Activated naive CD8-positive, alpha-beta T cell treated with anti-CD3 and anti-CD28 coated beads for 36 hours (primary cell): ENCODE results near the gene ANP32E. TPM values are rescaled to one million over a fixed set of nuclear protein-coding genes. Genes with fewer than 3 reads are reported as not detected.

Experiments
- DNase-seq: peaks from one replicate; pipeline ENCODE4 v3.0.0; 2021
- H3K27ac Mint-ChIP-seq: one replicate; pipeline ENCODE4 v1.8.0; 2022; ENCODE audit warnings: mild to moderate bottlenecking, moderate library complexity, mixed read lengths
- H3K27me3 Mint-ChIP-seq: one replicate; pipeline ENCODE4 v1.8.0; 2022; ENCODE audit warnings: mild to moderate bottlenecking, mixed read lengths
- H3K36me3 Mint-ChIP-seq: one replicate; pipeline ENCODE4 v1.8.0; 2021; ENCODE audit warnings: mild to moderate bottlenecking, mixed read lengths
- H3K4me1 Mint-ChIP-seq: one replicate; pipeline ENCODE4 v1.8.0; 2021; ENCODE audit warnings: mixed read lengths
- H3K4me3 Mint-ChIP-seq: one replicate; pipeline ENCODE4 v1.8.0; 2022; ENCODE audit warnings: mild to moderate bottlenecking, moderate library complexity, mixed read lengths
- H3K9me3 Mint-ChIP-seq: one replicate; pipeline ENCODE4 v1.8.0; 2022; ENCODE audit warnings: mixed read lengths
- total RNA-seq, 2 experiments: library from RNA; stranded (reverse); gene quantifications; one replicate each; pipeline ENCODE4 v1.2.3, GENCODE V29; 2021

Gene ANP32E
- total RNA-seq: 100 to 1,000 TPM; 176 to 191 TPM

GRCh38 chr1:150235852-150236613 is at the start of gene ANP32E:
Gene ANP32E (minus strand): TSS chr1:150236112. CDS start chr1:150235786, 326 bp downstream.
- peak; percentile 91 for DNase-seq
- Mint-ChIP-seq H3K9me3 (no peaks in the 10 kb centered on the region), H3K4me3 (no peak within 1 kb of the TSS), H3K4me1 (peaks cover 16% of the 10 kb centered on the region), H3K36me3 (peaks cover 17% of the 10 kb centered on the region), H3K27ac (no peak within 1 kb of the TSS), H3K27me3 (peaks cover 9% of the 10 kb centered on the region)

GRCh38 chr1:150283260-150283659 is 47.3 kb upstream of the ANP32E start:
- H3K9me3 Mint-ChIP-seq: no peaks in the 10 kb centered on the region
- peaks cover 7% of the 10 kb centered on the region for H3K36me3 Mint-ChIP-seq
- no peak for DNase-seq
- peaks cover 4% of the 10 kb centered on the region for H3K27me3 Mint-ChIP-seq
- H3K4me3 Mint-ChIP-seq: peak overlapping the region; percentile 29
- H3K4me1 Mint-ChIP-seq: peaks cover 27% of the 10 kb centered on the region
- no peak overlapping the region for H3K27ac Mint-ChIP-seq

GRCh38 chr1:150282558-150282958 is 46.6 kb upstream of the ANP32E start:
- Mint-ChIP-seq H3K9me3 (no peaks in the 10 kb centered on the region), H3K4me3 (peak overlapping the region; percentile 71), H3K4me1 (peaks cover 27% of the 10 kb centered on the region), H3K27me3 (peaks cover 4% of the 10 kb centered on the region), H3K27ac (peak overlapping the region; percentile 44), H3K36me3 (peaks cover 7% of the 10 kb centered on the region)
- DNase-seq: no peak

GRCh38 chr1:150281758-150282557 is 46.0 kb upstream of the ANP32E start, which contains the start of gene CIART:
Gene CIART (plus strand): TSS chr1:150282554. CDS start chr1:150283268, 714 bp downstream.
- peak within 1 kb of the TSS; percentile 71 for H3K4me3 Mint-ChIP-seq
- peaks cover 4% of the 10 kb centered on the region for H3K27me3 Mint-ChIP-seq
- peaks cover 7% of the 10 kb centered on the region for H3K36me3 Mint-ChIP-seq
- H3K27ac Mint-ChIP-seq: peak within 1 kb of the TSS; percentile 44
- no peaks in the 10 kb centered on the region for H3K9me3 Mint-ChIP-seq
- peaks cover 27% of the 10 kb centered on the region for H3K4me1 Mint-ChIP-seq
- peak; percentile 68 for DNase-seq

GRCh38 chr1:150281221-150281757 is 45.4 kb upstream of the ANP32E start:
- Mint-ChIP-seq H3K27me3 (peaks cover 4% of the 10 kb centered on the region), H3K9me3 (no peaks in the 10 kb centered on the region), H3K4me1 (peaks cover 27% of the 10 kb centered on the region), H3K4me3 (peak overlapping the region; percentile 71), H3K36me3 (peaks cover 7% of the 10 kb centered on the region), H3K27ac (peak overlapping the region; percentile 44)
- peak; percentile 58 for DNase-seq

GRCh38 chr1:150280138-150280707 is 44.3 kb upstream of the ANP32E start:
- peaks cover 4% of the 10 kb centered on the region for H3K27me3 Mint-ChIP-seq
- H3K36me3 Mint-ChIP-seq: peaks cover 7% of the 10 kb centered on the region
- H3K9me3 Mint-ChIP-seq: no peaks in the 10 kb centered on the region
- DNase-seq: no peak
- H3K4me3 Mint-ChIP-seq: no peak overlapping the region
- no peak overlapping the region for H3K27ac Mint-ChIP-seq
- peaks cover 27% of the 10 kb centered on the region for H3K4me1 Mint-ChIP-seq

- Mint-ChIP-seq H3K9me3 (no peaks in the 10 kb centered on the region), H3K36me3 (peaks cover 1% of the 10 kb centered on the region), H3K27ac (no peak overlapping the region), H3K4me3 (no peak overlapping the region), H3K27me3 (no peaks in the 10 kb centered on the region), H3K4me1 (peaks cover 5% of the 10 kb centered on the region)
- no peak for DNase-seq
Observed at GRCh38 chr1:150273311-150273710, 37.4 kb upstream of the ANP32E start.

- Mint-ChIP-seq H3K27me3 (no peaks in the 10 kb centered on the region), H3K36me3 (peaks cover 17% of the 10 kb centered on the region), H3K9me3 (no peaks in the 10 kb centered on the region), H3K27ac (no peak overlapping the region), H3K4me3 (no peak overlapping the region), H3K4me1 (peaks cover 19% of the 10 kb centered on the region)
- DNase-seq: no peak
Observed at GRCh38 chr1:150271291-150271959, 35.5 kb upstream of the ANP32E start.

- H3K4me3 Mint-ChIP-seq: peak overlapping the region; percentile 99
- H3K9me3 Mint-ChIP-seq: no peaks in the 10 kb centered on the region
- DNase-seq: no peak
- peaks cover 19% of the 10 kb centered on the region for H3K4me1 Mint-ChIP-seq
- peaks cover 25% of the 10 kb centered on the region for H3K36me3 Mint-ChIP-seq
- H3K27me3 Mint-ChIP-seq: no peaks in the 10 kb centered on the region
- peak overlapping the region; percentile 99 for H3K27ac Mint-ChIP-seq
Observed at GRCh38 chr1:150269451-150269850, 33.5 kb upstream of the ANP32E start.

- Mint-ChIP-seq H3K9me3 (no peaks in the 10 kb centered on the region), H3K27ac (peak within 1 kb of the TSS; percentile 99)
Observed at GRCh38 chr1:150268705-150269403, 32.9 kb upstream of the ANP32E start, which contains the start of gene APH1A. Gene APH1A (minus strand): TSS chr1:150269016. CDS start chr1:150268810, 206 bp downstream.

GRCh38 chr1:150268340-150268704 is 32.4 kb upstream of the ANP32E start:
- peaks cover 19% of the 10 kb centered on the region for H3K4me1 Mint-ChIP-seq
- peak overlapping the region; percentile 99 for H3K27ac Mint-ChIP-seq
- no peaks in the 10 kb centered on the region for H3K27me3 Mint-ChIP-seq
- H3K36me3 Mint-ChIP-seq: peaks cover 25% of the 10 kb centered on the region
- H3K9me3 Mint-ChIP-seq: no peaks in the 10 kb centered on the region
- H3K4me3 Mint-ChIP-seq: peak overlapping the region; percentile 99
- DNase-seq: peak; percentile 39

More at GRCh38 chr1:150268705-150269403, 32.9 kb upstream of the ANP32E start, which contains the start of gene APH1A:
- DNase-seq: peak; percentile 95
- Mint-ChIP-seq H3K4me1 (peaks cover 19% of the 10 kb centered on the region), H3K36me3 (peaks cover 25% of the 10 kb centered on the region), H3K27me3 (no peaks in the 10 kb centered on the region), H3K4me3 (peak within 1 kb of the TSS; percentile 99)

- no peaks in the 10 kb centered on the region for H3K27me3 Mint-ChIP-seq
- peak overlapping the region; percentile 99 for H3K4me3 Mint-ChIP-seq
- peak overlapping the region; percentile 99 for H3K27ac Mint-ChIP-seq
- peaks cover 25% of the 10 kb centered on the region for H3K36me3 Mint-ChIP-seq
- no peak for DNase-seq
- H3K4me1 Mint-ChIP-seq: peaks cover 19% of the 10 kb centered on the region
- no peaks in the 10 kb centered on the region for H3K9me3 Mint-ChIP-seq
Observed at GRCh38 chr1:150267896-150268295, 32.0 kb upstream of the ANP32E start.

GRCh38 chr1:150263549-150263948 is 27.6 kb upstream of the ANP32E start:
- Mint-ChIP-seq H3K36me3 (peaks cover 23% of the 10 kb centered on the region), H3K27me3 (peaks cover 5% of the 10 kb centered on the region), H3K9me3 (no peaks in the 10 kb centered on the region), H3K4me3 (no peak overlapping the region), H3K4me1 (peaks cover 14% of the 10 kb centered on the region), H3K27ac (no peak overlapping the region)
- DNase-seq: no peak
